Testis (tissue), 3 donors: ENCODE data around the gene REL. TPM values are rescaled to one million over a fixed set of nuclear protein-coding genes. Genes with fewer than 3 reads are reported as not detected.

ENCODE experiments used
- DNase-seq: peaks from one replicate; pipeline ENCODE4 v3.0.0-alpha.2; 2019
- H3K27ac ChIP-seq, 2 donors: fragments of 200-600 bp; sonication (generic); one replicate each; pipeline ENCODE4 v1.5.1; 2019
- H3K27me3 ChIP-seq: fragments of 200-600 bp; sonication (generic); one replicate; pipeline ENCODE4 v1.5.1; 2019
- H3K36me3 ChIP-seq: fragments of 200-600 bp; sonication (generic); one replicate; pipeline ENCODE4 v1.5.1; 2017; ENCODE audit warnings: low read depth; ENCODE audit errors: missing control alignments
- H3K4me1 ChIP-seq: fragments of 200-600 bp; sonication (generic); one replicate; pipeline ENCODE4 v1.5.1; 2019
- H3K4me3 ChIP-seq, 2 donors: fragments of 200-600 bp; sonication (generic); one replicate each; pipeline ENCODE4 v1.5.1; 2017 to 2019
- H3K9me3 ChIP-seq: fragments of 200-600 bp; sonication (generic); one replicate; pipeline ENCODE4 v1.5.1; 2017
- CTCF ChIP-seq, 3 experiments: fragments of 450-650 bp in 2 of 3; fragments of 200-600 bp in 1 of 3; sonication (generic) in 1 of 3; IDR thresholded peaks; one replicate each; pipeline ENCODE4 v1.5.1; 2016 to 2019; ENCODE audit warnings: antibody characterized with exemption in 3 of 3, mild to moderate bottlenecking in 2 of 3, moderate library complexity in 1 of 3
- POLR2A ChIP-seq: fragments of 450-650 bp; IDR thresholded peaks from one replicate; pipeline ENCODE4 v1.6.1; 2017; ENCODE audit warnings: antibody characterized with exemption, mild to moderate bottlenecking, moderate library complexity
- WGBS, 2 donors: methylation state at CpG; one replicate each; pipeline ENCODE4 v1.1.5; 2018; 5-methylcytosine and 5-hydroxymethylcytosine counted together
- intact Hi-C: fragments of 100-400 bp; cut with DNase I; formaldehyde crosslinking; loops from one replicate; pipeline ENCODE4 v1.15.1; 2023; ENCODE audit warnings: low total_unique reads
- polyA plus RNA-seq: library from polyadenylated mRNA; stranded (reverse); fragments of 350-450 nt; fragmentation: Illumina TruSeq; extraction: RNeasy Lipid Tissue Mini Kit (QIAGEN cat#74804); gene quantifications from one replicate; pipeline ENCODE4 v1.2.3, GENCODE V29; 2014; ENCODE audit warnings: low read depth, low replicate concordance; ENCODE audit not compliant: insufficient read depth
- total RNA-seq, 2 donors: library from RNA; depleted of rRNA; stranded (reverse); fragments of >200 nt; gene quantifications; one replicate each; pipeline ENCODE4 v1.2.3, GENCODE V29; 2016

The REL gene
- total and polyA plus RNA-seq, 3 donors from 2014 or later, result 4.3 to 33.7 (median 30.5) TPM

GRCh38 chr2:60959501-60959900 lies 78.1 kb downstream of the REL start:
- Histone ChIP-seq H3K27ac (no peak overlapping the region), H3K4me1 (no peaks in the 10 kb centered on the region), H3K9me3 (no peaks in the 10 kb centered on the region), H3K36me3 (no peaks in the 10 kb centered on the region), H3K27me3 (no peaks in the 10 kb centered on the region), H3K4me3 (no peak overlapping the region)
- intact Hi-C loops, result no loop called here
- 92 to 95% methylated on average over 7 of the region's 7 CpGs for WGBS, 2 donors
- TF ChIP-seq POLR2A (no peak), CTCF (IDR thresholded peaks at IDR 0.05) (no peak)
- DNase-seq, result no peak

DNA sequence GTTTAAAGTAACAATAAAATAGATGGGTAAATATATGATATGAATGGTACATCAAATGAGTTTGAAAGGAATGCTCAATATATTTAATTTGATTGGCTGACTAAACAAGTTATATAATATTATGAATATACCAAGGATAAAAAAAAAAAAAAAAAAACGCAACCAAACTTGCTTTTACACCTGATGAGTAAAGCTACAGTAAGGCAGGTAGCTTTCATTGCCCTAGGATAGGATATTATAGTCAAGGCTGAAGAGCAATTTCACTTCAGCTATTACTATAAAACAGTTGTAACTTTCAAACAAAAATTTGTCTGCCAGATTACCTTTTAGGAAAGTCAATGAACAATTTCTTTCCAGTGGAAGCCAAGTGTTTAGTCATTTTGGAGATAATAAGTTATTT lies 79.3 kb downstream of the REL start:
- WGBS, 2 donors, result 92 to 94% methylated on average over 1 of the region's 1 CpG
- H3K9me3 ChIP-seq, result no peaks in the 10 kb centered on the region
- no peaks in the 10 kb centered on the region for H3K36me3 ChIP-seq
- H3K27me3 ChIP-seq, result no peaks in the 10 kb centered on the region
- no peak overlapping the region for H3K4me3 ChIP-seq
- TF ChIP-seq CTCF (IDR thresholded peaks at IDR 0.05), result no peak
- TF ChIP-seq POLR2A, result no peak
- DNase-seq, result no peak
- H3K27ac ChIP-seq, result no peak overlapping the region
- no peaks in the 10 kb centered on the region for H3K4me1 ChIP-seq
- intact Hi-C loops, result no loop called here

DNA sequence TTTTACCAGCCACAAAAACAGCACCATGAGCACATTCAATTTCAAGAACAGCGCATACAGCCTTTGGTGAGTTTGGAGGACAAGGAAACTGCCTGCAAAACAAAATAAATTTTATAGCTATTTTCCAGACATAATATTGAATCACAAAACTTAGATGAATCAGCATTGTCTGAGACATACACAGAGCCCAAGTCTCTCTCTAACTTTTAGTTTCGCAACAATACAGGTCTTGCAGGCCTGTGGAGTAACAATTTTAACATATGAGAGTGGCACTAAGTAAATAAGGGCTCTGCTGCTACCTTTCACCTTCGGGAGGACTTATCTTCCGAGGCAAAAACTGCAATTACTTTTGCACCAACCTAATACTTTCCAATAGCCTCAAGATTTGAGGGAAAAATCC lies 80.1 kb downstream of the REL start:
- no peaks in the 10 kb centered on the region for H3K36me3 ChIP-seq
- intact Hi-C loops, result no loop called here
- H3K9me3 ChIP-seq, result no peaks in the 10 kb centered on the region
- DNase-seq, result no peak
- TF ChIP-seq POLR2A (no peak), CTCF (IDR thresholded peaks at IDR 0.05) (no peak)
- no peak overlapping the region for H3K4me3 ChIP-seq
- no peaks in the 10 kb centered on the region for H3K27me3 ChIP-seq
- no peaks in the 10 kb centered on the region for H3K4me1 ChIP-seq
- 91 to 94% methylated on average over 4 of the region's 4 CpGs for WGBS, 2 donors
- H3K27ac ChIP-seq, result no peak overlapping the region

DNA sequence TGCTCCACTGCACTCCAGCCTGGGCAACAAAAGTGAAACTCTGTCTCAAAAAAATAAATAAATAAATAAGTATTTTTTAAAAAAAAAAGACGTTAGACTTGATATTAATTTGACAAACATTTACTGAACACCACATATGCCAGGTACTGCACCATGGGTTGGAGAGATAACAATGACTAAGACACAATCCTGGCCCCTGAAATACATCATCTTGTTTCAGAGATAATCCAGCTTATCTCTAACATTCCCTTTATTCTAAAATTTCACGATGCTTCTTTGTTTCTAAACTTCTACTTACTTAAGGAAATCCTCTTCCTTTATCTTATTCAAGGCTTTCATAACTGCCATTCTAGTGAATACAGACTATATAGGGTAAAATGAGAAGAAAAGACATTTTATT lies 81.2 kb downstream of the REL start:
- no peak for DNase-seq
- Histone ChIP-seq H3K27ac (no peak overlapping the region), H3K4me3 (no peak overlapping the region), H3K27me3 (no peaks in the 10 kb centered on the region), H3K4me1 (no peaks in the 10 kb centered on the region), H3K36me3 (no peaks in the 10 kb centered on the region), H3K9me3 (no peaks in the 10 kb centered on the region)
- TF ChIP-seq POLR2A, result no peak
- TF ChIP-seq CTCF (IDR thresholded peaks at IDR 0.05), result no peak
- intact Hi-C loops, result no loop called here
- WGBS, 2 donors, result 70 to 87% methylated on average over 2 of the region's 2 CpGs

DNA sequence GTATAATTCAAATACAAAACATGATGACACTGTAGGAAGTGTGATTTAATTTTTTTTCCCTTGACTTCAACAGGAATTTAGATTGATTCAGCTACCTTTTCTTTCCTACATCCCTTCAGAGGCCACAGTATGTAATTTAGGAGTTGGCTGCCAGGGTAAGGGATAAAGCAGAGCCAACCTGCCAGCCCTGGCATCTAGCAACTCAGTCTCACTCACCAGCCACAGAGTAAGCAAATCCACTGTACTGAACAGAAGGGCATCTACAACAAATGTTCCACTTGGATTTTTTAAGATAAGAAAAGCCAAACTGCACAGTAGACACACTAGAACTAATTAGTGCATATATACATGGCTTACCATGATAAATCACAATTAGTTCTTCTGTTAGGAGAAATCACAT lies 81.8 kb downstream of the REL start:
- DNase-seq, result no peak
- no peaks in the 10 kb centered on the region for H3K9me3 ChIP-seq
- no peak overlapping the region for H3K27ac ChIP-seq
- H3K4me1 ChIP-seq, result no peaks in the 10 kb centered on the region
- H3K36me3 ChIP-seq, result no peaks in the 10 kb centered on the region
- TF ChIP-seq CTCF (IDR thresholded peaks at IDR 0.05) (no peak), POLR2A (no peak)
- intact Hi-C loops, result no loop called here
- no peaks in the 10 kb centered on the region for H3K27me3 ChIP-seq
- no peak overlapping the region for H3K4me3 ChIP-seq
